HG03066 (cell line): Measurements from ENCODE around the gene ADAMTS5.

Experiments used
- ATAC-seq: cut with Tn5 transposase; IDR thresholded peaks from one replicate; pipeline ENCODE4 v1.9.1; 2021; ENCODE audit warnings: low read depth; ENCODE audit not compliant: unreplicated experiment

The ADAMTS5 gene

DNA sequence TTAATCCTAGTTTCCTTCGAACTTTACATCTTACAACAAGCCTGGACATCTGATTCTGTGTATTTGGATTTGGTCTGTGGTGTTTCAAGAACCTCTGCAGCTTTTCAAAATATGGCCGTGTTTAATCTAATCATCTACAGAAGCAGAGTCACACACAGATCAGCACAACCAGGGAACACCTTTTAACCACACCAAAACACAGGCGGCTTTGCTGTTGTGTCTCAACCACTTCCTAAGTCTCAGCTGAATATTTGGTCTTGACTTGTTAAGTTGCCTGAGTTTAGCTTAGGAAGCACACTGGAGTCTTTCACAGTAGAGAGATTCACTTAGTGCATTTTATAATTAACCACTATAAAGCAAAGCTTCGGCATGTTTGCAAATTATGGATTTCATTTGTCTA is 17.1 kb downstream of the ADAMTS5 start:
- no peak for ATAC-seq

DNA sequence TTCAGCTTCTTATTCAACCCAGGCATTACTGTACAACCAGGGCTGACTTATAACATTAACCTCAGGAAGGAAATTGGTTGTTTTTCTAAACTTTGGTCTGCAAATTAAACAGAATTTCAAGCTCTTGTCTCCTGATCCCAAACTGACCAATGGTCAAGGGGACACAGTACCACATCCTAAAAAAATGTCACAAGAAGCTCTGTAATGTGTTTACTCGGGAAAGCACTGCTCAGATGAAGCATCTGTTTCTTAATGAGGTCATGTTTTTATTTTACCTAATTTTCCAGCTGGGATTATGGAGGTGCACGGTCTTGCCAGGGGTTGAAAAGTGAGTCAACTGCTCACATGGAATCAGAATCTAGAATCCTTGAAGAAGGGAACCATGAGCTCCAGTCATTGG is 18.7 kb downstream of the ADAMTS5 start:
- ATAC-seq = no peak

DNA sequence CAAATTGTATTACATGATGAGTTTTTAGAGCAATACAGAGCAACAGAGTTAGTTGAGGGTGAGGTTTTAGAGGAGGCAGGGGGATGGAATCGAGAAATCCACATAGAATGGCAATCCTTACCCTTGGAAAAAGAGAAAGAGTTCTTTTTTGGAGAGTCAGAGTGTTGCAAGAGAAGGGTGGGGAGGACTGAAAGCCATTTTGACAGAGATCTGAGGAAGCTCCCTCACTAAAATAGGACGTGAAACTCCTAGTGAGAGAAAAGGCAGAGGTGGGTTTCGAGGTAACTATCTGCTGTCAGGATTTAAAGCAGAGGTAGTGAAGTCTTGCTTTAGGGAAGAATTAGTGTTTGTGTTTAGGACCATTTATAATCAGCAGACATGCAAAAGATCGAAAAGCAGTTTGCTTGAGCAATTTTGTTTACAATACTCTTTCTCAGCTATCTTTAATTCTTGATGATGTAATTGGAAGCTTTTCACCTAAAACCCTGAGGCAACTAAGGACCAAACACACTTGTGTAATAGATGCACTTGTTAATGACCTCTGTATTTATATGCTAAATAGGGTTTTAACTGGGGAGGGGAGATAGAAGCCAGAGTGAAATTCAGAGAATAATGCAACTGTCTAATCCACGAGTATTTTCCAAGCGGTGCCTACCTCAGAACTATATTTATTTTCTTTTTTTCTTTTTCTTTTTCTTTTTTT is 20.0 kb downstream of the ADAMTS5 start:
- no peak for ATAC-seq

DNA sequence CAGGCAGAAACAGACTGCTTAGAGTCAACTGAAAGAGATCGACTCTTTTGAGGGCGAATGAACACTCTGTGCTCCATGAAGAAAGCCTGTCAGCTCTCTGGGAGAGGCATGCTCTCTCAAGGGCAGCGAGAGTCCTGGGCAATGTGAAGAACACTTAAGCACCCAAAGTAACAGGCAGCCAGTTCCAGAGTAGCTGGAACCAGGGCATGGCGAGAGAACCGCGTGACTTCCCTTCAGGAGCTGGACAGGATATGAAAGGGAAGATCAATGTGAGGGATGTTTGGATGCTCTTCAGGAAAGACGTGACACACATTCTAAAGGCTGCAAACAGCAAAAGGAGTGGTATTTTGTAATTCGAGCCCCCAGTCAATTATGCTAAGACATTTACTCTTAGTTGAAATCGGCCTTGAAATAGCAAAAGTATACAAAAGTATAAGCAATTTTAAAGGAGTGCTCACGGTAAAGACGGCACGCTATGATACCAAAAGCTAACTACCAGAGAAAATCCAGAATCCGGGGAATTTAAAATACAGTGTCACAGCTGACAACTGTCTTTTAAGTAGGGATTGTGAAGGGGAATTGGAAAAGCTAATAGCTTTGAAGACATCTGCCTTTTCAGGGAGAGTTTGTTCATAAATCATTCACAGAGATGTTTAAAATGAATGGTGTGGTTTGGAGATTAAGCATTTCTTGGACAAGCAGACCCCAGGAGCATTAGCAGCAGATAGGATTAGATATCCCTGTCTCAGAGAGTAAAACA is 20.8 kb downstream of the ADAMTS5 start:
- no peak for ATAC-seq

DNA sequence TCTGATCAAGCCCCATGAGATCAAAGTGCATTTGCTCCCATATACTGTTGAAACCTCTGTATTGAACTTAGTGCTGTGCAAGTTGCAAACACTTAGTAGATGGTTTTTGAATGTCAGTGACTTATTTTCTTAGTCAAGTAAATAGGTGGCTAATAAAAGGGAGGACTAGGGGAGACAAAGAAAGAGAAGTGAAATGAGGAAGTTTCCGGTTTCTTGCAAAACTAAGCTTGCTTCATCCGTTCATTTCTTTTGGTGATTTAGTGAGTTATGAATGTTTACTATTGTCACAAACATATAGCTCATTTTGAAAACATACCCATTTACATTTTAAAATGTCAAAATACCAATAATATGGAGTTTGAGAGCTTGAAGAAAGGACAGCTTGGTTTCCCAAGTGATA is 23.0 kb downstream of the ADAMTS5 start:
- no peak for ATAC-seq

- ATAC-seq = no peak
Measured at GRCh38 chr21:26941421-26941820, 25.5 kb downstream of the ADAMTS5 start.

- no peak for ATAC-seq
Measured at GRCh38 chr21:26939601-26940111, 27.2 kb downstream of the ADAMTS5 start.

DNA sequence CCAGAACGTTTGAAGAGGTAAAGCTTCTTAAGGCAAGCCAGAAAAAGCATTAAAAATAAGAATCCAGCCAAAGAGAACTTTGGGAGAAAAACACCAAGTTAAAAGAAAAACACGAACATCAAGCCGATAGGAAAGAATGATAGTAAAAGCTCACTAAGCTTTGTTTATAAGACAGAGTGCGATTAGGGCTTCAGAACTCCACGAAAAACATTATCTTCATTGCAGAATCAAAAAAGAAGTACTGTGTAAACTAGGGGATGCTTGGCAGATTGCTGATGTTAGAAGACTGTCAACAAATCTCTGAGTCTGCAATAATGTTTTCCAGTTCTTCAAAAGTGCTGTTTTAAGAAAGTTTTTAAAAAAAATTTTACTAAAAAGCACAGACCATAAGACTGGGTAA is 30.2 kb downstream of the ADAMTS5 start:
- no peak for ATAC-seq

GRCh38 chr21:26935977-26936376 is 30.9 kb downstream of the ADAMTS5 start:
- ATAC-seq = no peak

GRCh38 chr21:26934383-26934782 is 32.5 kb downstream of the ADAMTS5 start:
- ATAC-seq = no peak

DNA sequence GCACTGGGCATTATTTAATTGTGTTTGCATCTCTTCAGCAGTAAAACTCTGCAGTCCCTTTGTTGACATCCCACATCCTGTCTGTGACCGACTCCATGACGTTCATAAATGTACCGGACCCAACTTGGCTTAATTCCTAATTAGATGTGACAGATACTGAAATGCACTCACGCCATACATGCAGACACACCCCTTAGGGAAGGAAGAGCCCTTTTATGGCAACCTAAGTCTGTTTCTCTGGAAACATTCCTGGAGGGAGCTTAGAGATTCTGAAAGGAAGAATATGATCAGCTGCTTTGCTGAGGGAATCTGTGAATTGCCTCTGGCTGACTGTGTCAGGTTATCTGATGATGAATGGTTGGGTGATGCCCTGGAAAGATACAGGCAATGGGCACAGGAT is 33.4 kb downstream of the ADAMTS5 start:
- ATAC-seq = no peak

DNA sequence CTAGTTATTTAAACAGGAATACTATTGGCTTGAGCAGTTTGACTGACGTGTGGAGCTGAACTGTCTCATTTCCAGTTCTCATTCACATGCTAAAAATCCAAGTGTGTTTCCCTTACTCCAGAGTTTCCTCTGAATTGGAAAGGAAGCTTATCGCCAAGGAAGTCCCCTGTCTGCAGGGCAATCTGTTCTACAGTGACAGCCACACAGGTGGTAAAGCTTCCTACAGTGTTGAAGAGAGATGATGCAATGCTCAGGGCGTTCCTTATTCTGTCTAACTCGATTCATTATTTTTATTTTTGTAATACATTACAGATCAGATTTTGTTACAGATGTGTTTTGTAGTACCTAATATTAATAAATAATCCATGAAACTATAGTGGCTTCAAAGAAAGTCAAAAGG is 41.3 kb downstream of the ADAMTS5 start:
- no peak for ATAC-seq

DNA sequence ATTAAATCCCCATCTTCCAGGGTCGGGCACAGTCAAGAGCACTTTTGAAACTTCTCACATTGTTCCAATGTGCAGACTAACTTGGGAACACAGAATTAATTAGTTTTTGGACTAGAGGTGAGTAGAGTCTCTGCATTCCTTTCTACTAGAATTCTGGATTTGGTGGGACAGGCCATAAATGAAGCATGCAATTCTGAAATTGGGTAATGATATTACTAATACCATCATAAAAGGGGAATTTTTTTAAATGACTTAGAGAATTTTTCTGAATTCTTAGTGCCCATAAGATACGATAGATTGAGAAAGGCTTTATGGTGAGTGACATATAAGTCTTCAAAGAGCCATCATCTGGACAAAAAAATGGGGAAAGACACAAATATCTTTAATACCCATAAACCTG is 41.8 kb downstream of the ADAMTS5 start:
- no peak for ATAC-seq

GRCh38 chr21:26923986-26924385 is 42.9 kb downstream of the ADAMTS5 start:
- ATAC-seq = no peak

- ATAC-seq = no peak
Measured at GRCh38 chr21:26920055-26920454, 46.8 kb downstream of the ADAMTS5 start.

DNA sequence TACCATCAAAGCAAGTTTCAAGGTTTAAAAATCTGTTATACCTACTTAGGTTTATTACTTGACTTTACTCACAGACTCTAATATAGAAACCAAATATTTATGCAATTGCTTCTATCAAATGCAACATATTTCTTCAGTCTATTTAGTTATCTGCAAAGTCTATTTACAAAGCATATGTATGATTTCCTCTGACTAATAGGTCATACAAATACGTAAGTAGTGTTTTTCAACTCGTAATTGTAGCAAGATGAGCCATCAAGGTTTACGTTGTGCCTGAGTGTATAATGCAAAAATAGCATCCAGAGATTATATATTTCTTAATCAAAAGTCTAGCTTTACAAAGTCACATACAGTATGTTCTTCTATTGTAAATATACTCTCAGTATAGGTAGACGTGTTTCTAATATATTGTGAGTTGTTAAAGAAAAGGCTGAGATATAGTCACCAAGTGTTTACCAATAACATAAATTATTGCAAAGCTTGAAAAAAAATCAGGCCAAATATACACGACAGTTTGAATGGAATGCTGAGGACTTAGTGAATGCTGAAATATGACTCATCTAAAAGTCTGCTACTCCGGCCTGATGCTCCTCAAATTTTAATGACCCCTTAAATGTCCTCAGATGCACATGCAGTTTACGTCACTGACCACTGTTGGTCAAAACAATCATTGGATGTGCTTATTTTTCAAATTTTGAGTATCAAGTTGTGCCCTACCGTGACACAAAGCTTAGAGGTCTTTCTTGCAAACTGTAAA is 48.4 kb downstream of the ADAMTS5 start:
- ATAC-seq = no peak

- ATAC-seq = no peak
Measured at GRCh38 chr21:26916799-26917198, 50.1 kb downstream of the ADAMTS5 start.

DNA sequence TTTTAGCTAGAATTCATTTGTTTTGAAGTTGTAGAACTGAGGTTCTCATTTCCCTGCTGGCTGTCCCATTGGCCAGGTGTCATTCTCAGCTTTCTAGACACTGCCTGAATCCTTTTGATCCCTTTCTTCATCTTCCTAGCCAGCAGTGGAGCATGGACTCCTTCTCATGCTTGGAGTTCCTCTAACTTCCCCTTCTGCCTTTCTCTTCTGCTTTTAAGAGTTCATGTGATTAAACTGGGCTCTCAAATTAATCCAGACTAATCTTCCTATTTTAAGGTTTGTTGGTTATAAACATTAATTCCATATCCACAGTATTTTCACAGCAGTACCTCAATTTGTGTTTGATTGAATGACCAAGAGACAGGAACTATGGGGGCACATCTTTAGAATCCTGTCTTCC is 52.3 kb downstream of the ADAMTS5 start:
- ATAC-seq = no peak

- no peak for ATAC-seq
Measured at GRCh38 chr21:26912466-26912865, 54.4 kb downstream of the ADAMTS5 start.

DNA sequence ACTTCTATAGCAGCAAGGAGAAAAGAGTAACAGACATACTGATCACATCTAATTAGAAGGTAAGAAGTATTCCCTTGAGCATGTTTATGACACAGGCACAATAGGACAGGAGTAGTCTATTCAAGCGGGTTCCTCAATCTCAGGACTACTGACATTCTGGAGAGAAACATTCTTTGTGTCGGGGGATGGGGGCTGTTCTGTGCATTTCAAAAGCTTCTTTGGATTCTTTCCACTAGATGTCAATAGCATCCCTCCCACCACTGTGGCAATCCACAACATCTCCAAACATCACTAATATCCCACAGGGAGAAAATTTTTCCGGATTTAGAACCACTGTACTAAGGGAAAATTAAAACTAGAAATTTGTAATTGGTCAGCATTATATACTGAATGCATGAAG is 56.9 kb downstream of the ADAMTS5 start:
- ATAC-seq = no peak

DNA sequence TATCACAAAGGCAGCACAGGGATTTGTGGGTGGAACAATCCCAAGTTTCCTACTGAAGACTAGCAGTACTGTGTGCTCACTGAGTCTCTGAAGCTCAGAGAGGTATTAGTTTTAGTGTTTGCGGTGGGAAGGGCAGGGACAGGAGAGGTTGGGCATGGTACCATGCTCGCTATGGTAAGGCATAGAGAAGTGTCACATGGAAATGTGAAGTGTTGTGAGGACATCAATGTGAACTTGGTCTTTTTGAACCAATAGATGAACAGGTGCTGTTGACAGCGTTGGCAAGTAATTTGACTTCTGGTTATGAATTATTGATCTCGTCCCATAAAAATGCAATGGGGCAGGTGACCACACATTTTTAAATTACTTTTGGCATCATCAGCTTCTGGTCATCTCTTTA is 65.9 kb downstream of the ADAMTS5 start:
- no peak for ATAC-seq
